HG03039 (cell line): ENCODE measurements around the gene ASIP.
"Not testable (repeated sequence)": the region's sequence is repeated elsewhere in the genome, so short reads cannot be mapped to it uniquely, and the experiment has no call there.

Experiments
- ATAC-seq: cut with Tn5 transposase; IDR thresholded peaks from one replicate; pipeline ENCODE4 v1.9.1; 2021; ENCODE audit warnings: mild to moderate bottlenecking, moderate library complexity; ENCODE audit not compliant: unreplicated experiment

Gene ASIP

DNA sequence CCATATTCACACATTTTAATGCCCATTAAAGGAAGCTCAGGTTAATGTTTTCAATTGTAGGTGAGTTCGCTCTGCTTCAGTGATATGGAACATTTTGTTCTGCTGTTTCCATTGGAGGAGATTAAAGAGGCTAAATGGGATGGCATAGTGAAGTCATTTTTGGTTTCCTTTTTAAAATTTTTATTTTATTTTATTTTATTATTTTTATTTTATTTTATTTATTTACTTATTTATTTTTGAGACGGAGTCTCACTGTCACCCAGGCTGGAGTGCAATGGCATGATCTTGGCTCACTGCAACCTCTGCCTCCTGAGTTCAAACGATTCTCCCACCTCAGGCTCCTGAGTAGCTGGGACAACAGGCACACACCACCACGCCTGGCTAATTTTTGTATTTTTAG lies 792 bp downstream of the ASIP start:
- ATAC-seq = not testable (repeated sequence)

DNA sequence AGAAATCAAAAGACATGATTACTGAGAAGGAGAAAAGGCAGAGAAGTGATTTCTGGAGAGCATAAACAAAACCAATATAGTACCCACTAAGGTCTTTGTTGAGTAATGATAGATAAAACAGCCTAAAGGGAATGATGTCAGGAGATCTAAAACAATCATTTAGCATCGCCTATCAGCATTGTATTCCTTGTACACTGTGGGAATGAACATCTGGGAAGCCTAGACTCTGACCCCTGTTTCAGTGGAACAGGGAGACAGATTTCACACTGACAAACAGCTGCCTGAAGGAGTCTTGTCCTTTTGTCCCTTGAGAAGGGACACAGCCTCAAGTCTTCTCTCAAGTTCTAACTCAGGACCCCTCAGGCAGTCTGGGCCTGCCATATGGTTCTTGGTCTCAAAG lies 1.7 kb downstream of the ASIP start:
- no peak for ATAC-seq

DNA sequence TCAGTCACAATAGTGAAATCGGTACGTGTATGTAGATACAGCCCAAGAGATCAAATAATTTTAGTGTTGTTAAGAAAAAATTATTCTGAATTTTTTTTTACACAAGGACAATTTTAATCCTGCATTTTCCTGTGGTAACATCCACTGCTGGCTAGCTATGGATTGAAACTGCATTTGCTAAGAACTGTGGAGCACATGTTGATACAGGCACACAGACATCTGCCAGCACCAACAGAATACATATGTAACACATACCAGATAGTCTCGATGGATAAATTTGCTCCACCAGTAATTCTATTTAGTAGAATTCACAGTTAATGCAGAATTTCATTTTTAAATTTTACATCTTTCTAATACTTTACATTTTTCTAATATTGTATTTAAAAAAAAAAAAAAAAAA lies 2.2 kb downstream of the ASIP start:
- ATAC-seq = no peak

DNA sequence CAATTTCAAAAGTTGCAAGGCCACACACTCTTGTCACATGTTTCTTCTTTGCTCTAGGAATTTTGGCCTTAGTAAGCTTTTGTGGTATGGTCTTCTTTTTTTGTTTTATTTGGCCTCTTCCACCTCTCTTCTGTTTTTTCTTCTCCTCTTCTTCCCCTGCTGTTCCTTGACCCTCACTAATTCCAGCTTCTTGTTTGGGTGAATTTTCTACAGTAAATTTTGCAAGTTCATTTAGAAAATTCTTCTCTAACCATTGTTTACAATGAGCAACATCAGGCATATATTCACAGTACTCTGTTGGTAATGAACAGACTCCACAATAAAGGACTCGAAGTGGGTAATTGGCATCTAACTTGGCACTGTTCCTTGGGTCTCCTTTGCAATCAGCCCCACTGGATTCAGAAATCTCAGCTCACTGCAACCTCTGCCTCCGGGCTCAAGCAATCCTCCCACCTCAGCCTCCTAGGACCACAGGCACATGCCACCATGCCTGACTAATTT lies 5.0 kb downstream of the ASIP start:
- ATAC-seq = no peak

DNA sequence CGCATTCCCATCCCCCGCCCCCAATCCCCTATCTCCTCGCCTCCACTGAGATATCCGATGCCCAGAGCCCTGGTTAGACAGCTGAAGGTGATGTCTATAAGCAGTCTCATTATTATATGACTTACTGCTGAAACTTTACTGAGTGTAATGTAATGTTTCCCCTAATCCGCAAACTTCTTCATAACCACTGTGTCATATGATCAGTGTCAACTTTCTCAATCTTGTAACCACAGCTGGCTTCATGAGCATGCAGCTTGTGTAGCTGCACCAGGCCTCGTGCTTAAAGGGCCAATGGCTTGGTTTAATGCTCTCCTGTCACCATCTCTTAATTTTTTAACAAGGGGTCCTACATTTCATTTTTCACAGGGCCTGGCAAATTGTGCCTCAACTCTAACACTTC lies 8.1 kb downstream of the ASIP start:
- no peak for ATAC-seq

DNA sequence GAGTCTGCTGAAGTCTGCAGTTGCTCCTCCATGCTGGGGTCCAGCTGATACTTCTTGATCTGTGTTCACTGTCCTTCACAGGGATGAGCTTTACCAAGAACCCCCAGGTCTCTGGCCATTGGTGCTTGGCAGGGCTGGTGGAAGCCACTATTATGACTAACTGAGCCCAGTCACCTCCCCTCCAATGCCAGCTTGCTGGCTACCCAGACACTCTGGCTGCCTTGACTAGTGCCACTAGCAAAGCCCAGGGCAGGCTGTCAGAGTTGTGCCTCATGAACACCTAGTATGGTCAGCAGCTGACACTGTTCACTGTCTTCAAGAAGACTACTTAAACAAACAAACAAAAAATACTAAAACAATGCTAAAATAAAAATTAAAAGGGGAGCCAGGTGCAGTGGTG lies 8.8 kb downstream of the ASIP start:
- ATAC-seq = no peak

DNA sequence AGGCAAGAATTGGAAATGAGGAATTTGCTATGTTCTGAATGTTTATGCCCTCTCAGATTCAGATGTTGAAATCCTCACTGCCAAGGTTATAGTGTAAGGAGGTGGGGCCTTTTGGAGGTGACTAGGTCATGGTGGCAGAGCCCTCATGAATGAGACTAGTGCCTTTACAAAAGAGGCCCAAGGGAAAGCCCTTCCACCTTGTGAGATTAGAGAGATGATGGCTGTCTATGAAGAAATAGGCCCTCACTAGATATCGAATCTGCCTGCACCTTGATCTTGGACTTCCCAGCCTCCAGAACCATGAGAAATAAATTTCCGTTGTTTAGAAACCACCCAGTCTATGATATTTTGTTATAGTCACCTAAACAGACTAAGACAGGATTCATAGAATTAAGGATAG lies 10.4 kb downstream of the ASIP start:
- no peak for ATAC-seq

DNA sequence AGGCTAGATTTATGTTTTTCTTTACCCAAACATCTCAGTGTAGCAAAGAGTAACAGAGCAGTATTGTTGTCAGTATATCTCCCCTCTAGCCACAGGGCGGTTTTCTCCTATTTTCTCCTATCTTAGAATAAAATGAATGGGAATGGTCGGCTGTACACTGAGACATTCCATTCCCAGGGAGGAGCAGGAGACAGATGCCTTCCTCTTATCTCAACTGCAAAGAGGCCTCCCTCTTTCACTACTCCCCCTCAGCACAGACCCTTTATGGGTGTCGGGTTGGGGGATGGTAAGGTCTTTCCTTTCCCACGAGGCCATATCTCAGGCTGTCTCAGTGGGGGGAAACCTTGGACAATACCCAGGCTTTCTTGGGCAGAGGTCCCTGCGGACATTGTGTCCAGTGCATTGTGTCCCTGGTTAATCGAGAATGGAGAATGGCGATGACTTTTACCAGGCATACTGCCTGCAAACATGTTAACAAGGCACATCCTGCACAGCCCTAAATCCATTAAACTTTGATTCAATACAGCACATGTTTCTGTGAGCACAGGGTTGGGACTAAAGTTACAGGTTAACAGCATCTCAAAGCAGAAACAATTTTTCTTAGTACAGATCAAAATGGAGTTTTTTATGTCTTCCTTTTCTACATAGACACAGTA lies 11.3 kb downstream of the ASIP start:
- not testable (repeated sequence) for ATAC-seq

DNA sequence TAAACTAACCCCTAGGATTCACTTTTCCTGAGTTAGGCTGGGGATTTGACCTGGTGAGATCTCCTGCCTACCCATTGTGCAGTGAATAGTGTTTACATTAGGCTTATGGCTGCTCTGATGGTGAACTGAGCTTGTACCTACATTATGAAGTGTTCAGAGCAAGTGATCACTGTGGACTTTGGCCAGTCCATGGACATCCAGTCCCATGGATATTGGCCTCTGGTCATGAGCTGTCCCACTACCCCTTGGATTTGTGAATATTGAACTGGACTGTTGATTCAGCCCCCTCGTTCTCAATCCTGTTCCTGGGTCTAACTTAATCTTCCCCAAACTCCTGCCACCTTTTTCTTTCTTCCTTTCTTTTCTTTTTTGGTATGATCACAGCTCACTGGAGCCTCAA lies 13.8 kb downstream of the ASIP start:
- no peak for ATAC-seq

DNA sequence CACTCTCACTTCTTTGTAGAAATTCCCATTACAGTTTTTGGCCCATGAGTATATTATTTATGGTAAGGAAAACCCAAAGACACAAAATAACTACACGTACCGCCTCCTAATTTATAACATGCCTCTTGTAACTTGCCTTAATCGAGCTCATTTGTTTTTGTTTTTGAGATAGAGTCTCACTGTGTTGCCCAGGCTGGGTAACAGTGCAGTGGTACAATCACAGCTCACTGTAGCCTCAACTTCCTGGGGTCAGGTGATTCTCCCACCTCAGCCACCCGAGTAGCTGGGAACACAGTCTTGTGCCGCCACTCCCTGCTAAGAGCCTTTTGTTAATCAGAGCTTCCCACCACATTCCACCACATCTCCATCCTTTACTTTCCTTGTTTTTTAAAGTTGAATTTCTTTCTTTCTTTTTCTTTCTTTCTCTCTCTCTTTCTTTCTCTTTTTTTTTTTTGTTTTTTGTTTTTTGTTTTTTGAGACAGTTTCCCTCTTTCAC lies 15.5 kb downstream of the ASIP start:
- ATAC-seq = no peak

DNA sequence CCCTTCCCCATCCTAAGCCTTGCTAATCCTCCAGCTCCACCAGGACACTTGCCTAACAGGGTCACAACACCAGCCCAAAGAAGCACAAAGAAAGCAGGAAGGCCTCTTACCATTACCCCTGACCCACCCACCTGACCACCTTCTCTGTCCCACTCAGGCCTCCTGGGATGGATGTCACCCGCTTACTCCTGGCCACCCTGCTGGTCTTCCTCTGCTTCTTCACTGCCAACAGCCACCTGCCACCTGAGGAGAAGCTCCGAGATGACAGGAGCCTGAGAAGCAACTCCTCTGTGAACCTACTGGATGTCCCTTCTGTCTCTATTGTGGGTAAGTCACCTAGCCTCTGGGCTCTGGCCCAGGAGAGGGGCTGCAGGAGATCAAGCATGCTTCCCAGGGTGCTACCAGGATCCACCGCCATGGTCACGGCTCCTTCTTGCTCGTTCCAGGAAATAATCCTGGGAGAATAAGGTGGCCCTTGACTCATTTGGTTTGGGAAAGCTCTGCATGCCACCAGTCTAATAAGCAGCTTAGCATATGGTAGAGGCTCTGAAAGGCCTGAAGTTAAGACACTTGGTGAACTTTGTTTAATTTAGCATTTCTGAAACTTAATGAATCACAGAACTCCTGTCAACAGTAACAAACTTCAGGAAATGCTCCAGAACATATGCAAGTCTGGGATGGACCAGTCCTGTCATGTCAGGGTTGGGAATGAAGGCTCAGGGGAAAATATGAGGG lies 19.2 kb downstream of the ASIP start:
- no peak for ATAC-seq

DNA sequence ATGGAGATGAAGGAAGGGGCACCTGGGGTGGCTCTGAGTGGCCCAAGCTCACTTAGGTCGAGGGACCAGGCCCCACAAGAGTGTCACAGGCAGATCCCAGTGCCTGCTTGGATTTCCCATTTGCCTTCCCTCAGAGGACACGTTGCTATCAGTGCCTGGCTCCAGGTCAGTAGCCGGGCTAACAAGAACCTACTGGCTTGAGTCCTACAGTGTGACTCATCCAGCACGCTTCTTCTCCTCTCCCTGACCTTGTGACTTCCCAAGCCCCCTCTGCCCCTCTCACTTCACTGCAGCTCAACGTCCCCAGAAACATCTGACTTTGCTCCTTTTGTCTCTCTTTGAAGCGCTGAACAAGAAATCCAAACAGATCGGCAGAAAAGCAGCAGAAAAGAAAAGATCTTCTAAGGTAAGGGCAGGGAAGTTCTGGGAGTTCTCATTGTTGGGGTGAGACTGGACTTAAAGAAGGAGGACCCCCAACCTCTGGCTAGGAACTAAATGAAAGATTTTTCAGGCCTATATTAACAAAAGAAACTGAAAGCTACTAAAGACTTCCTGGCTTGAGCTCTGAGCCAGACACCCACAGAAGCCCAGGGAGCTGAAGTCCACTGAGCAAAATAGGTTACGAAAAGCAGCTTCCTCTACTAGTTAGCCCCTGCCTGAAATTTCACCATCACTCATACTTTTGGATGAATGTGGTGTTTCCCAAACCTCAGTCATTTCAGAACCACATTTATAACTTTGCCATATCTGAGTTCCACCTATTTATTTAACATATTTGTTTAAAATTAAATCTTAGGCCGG lies 21.5 kb downstream of the ASIP start:
- ATAC-seq = no peak

DNA sequence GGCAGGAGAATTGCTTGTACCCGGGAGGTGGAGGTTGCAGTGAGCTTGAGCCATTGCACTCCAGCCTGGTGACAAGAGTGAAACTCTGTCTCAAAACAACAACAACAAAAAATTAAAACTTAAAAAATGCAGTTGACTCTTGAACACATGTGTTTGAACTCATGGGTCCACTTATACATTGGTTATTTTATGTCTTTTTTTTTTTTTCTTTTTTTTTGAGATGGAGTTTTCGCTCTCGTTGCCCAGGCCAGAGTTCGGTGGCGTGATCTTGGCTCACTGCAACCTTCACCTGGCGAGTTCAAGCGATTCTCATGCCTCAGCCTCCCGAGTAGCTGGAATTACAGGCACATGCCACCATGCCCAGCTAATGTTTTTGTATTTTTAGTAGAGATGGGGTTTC lies 22.2 kb downstream of the ASIP start:
- not testable (repeated sequence) for ATAC-seq

DNA sequence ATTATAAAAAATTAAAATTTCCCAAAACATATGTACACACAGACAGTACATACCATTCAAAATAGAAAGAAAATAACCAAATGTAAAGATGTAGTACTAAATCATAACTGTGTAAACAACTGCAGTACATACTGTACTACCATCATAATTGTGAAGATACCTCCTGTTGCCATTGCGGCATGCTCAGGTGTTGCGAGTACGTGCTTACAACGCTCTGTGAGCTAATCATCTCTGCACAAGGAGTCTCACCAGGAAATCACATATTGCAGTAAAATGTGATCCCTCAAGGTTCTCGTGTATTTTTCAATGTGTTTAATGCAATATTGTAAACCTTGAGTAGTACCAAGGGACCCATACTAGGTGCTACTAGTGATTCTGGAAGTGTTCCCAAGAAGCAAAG lies 22.9 kb downstream of the ASIP start:
- no peak for ATAC-seq

DNA sequence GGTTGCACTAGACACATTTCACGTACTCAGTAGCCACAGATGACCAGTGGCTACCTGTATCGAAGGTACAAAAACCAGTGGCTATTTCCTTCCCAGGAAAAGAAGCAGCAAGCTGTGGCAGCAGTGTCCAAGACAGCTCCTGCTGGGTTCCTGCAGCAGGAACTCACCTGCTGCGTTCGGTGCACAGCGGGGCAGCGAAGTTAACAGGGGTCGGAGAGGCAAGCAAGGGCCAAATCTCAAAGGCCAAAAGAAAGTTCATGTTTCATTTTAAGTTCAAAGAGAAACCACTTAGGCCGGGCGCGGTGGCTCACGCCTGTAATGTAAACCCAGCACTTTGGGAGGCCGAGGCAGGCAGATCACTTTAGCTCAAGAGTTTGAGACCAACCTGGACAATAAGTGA lies 26.9 kb downstream of the ASIP start:
- ATAC-seq = no peak

DNA sequence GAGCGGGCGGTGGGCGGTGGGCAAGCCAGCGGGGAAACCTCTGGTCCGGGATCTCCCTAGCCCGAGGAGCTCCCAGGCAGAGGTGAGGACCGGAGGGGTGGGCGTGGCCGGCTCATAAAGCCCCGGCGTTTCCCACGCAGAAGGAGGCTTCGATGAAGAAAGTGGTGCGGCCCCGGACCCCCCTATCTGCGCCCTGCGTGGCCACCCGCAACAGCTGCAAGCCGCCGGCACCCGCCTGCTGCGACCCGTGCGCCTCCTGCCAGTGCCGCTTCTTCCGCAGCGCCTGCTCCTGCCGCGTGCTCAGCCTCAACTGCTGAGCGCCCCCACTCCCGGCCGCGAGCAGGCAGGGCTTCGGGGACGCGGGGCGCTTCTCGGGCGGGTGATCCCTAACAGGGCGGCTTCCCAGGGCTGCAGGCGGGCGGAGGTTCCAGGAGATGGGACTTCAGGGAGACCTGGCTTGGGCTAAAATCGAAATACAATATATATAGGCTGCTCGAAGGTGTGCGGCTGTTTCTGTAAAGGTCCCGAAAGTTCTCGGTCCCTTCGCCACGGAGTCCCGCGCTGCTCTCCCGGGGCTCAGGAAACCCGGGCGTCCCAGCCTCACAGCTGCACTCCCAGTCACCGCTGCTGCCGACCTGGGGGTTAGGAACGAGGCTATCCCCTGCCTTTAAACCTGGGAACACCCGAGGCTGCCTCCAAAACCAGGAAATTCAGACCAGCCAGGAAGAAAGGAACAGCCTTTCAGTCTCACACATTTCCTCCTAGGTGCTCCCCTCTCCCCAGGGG lies 27.8 kb downstream of the ASIP start:
- no peak for ATAC-seq

DNA sequence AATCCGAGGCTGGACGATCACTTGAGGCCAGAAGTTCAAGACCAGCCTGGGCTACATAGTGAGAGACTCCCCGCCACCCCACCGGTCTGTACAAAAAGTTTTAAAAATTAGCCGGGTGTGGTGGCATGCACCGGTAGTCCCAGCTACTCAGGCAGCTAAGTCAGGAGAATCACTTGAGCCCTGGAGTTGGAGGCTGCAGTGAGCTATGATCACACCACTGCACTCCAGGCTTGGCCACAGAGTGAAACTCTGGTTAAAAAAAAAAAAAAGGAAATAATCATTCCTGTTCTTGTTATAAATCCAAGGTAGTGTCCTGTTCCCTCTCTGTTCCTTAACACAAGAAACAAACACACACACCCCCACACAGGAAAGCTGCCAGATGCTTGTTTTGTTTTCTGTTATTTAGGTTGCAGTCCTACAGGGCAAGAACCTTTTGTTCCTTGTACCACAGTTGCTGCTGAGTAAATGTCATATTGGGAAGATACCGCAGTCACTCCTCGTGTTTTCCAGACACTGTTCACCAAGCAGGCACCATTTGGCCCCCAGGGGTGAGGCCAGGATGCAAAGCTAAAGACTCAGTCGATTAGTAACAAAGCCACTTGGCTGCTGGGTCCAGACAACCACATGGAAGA lies 28.9 kb downstream of the ASIP start:
- ATAC-seq = no peak

DNA sequence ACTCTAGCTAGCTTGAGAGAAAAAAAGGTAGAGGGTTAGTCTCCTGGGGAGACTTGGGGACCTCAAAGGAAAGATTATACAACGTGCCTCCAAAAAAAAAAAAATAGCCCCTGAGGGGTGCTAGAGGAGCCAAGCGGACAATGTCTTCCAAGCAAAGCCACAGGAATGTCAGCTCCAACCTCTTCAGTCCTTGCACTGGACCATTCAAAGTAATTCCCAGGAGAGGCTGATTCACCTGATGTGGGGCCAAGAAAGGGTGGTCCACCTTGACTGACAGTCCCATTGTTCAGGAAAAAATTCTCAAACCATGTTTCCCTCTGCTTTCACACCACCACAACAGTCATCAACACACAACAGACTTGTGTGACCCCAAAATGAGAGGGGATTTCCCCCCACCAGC lies 30.7 kb downstream of the ASIP start:
- ATAC-seq = no peak

DNA sequence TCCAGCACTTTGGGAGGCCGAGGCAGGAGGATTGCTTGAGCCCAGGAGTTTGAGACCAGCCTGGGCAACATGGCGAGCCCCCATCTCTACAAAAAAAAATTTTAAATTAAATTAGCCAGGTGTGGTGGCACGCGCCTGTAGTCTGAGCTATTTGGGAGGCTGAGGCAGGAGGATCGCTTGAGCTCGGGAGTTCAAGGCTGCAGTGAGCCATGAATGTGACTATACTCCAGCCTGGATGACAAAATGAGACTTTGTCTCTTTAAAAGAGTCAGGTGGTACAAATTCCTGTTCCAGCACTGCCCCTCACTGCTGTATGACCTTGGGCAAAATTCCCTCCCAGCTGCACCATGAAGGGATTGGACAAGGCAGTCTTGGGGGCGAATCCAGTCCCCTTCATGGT lies 33.5 kb downstream of the ASIP start:
- no peak for ATAC-seq

DNA sequence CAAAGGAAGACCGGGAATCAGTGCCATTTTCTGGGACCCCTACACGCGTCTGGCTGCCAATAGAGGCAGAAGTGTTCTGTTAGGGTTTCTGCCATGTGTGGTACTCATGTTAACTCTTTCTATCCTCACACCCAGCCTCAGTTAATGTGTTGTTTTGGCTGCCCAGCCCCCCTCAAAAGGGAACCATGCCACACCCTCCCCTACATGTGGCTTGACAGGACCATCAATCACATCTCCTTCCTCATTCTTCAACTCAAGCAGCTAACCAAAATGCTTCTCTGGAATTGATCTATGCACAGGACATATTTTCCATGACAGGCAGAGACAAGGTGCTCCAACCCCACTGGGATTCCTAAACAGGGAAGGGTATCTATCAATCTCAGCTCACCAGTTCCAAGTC lies 40.0 kb downstream of the ASIP start:
- ATAC-seq = no peak
